SK-N-MC (cell line): ENCODE measurements around the gene XPO6.

ENCODE experiments used
- EZH2 ChIP-seq: fragments of 200-600 bp; sonication (generic); IDR thresholded peaks from one replicate; pipeline ENCODE4 v1.6.1; 2017; ENCODE audit warnings: antibody characterized with exemption
- FOXP2 ChIP-seq: optimal IDR thresholded peaks from 2 replicates; pipeline ENCODE3; 2011; ENCODE audit warnings: mild to moderate bottlenecking, moderate library complexity; ENCODE audit not compliant: insufficient read depth; ENCODE audit errors: extremely low read length, control extremely low read depth
- POLR2AphosphoS5 ChIP-seq: IDR thresholded peaks from 2 replicates; pipeline ENCODE4 v1.6.1; 2012; ENCODE audit warnings: mild to moderate bottlenecking, low read depth, low read length, borderline replicate concordance

DNA sequence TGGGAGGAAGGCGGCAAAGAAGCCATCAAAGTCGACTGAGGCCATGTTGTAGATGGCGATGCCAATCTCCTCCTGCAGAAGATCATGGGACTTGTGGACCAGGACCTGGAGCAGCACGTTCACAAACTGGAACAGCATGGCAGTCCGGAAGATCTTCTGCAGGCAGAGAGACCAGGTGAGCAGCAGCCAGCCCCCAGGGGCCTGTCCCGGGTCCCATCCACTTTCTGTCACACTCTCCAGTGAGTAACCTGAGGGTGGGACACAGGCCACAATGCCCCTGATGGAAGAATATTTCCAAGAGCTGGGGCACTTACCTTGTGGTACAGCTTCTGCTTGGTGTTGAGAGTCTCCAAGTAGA, 110.3 kb downstream of the XPO6 start:
- TF ChIP-seq POLR2AphosphoS5, result no peak
- TF ChIP-seq EZH2, result no peak
- no peak for TF ChIP-seq FOXP2
